ENCODE measurements around the gene MCTP1.

- TF ChIP-seq GATA2 (IDR thresholded peaks at IDR 0.05; ENCODE audit: low read depth, low read length): no peak
- no peak for TF ChIP-seq GATA3 (IDR thresholded peaks at IDR 0.05; ENCODE audit: low read depth, low read length)
Observed at GRCh38 chr5:94731471-94731870, 553.4 kb downstream of the MCTP1 start.
